Smooth muscle cell (in vitro differentiated cells): Measurements from ENCODE around the gene SNTN. TPM values are rescaled to one million over a fixed set of nuclear protein-coding genes. Genes with fewer than 3 reads are reported as not detected.

ENCODE experiments used
- DNase-seq: peaks from one replicate; lab custom pipeline; 2025; ENCODE audit not compliant: unreplicated experiment; lab: John Stamatoyannopoulos, UW
- H2AFZ ChIP-seq: fragments of 200-600 bp; sonication (generic); 2 replicates; pipeline ENCODE4 v1.6.0; 2016; ENCODE audit warnings: antibody characterized with exemption, low read depth, mild to moderate bottlenecking
- H3F3A ChIP-seq: fragments of 200-600 bp; sonication (generic); 2 replicates; pipeline ENCODE4 v1.6.0; 2017; ENCODE audit warnings: antibody characterized with exemption, low read depth
- H3K27ac ChIP-seq: fragments of 200-600 bp; sonication (generic); 2 replicates; pipeline ENCODE4 v1.5.1; 2016; ENCODE audit warnings: low read depth, mild to moderate bottlenecking
- H3K27me3 ChIP-seq: fragments of 200-600 bp; sonication (generic); 2 replicates; pipeline ENCODE4 v1.6.1; 2016; ENCODE audit warnings: low read depth, mild to moderate bottlenecking
- H3K36me3 ChIP-seq: fragments of 200-600 bp; sonication (generic); 2 replicates; pipeline ENCODE4 v1.5.1; 2016; ENCODE audit warnings: low read depth
- H3K4me1 ChIP-seq: fragments of 200-600 bp; sonication (generic); 2 replicates; pipeline ENCODE4 v1.5.1; 2016; ENCODE audit warnings: low read depth
- H3K4me2 ChIP-seq: fragments of 200-600 bp; sonication (generic); 2 replicates; pipeline ENCODE4 v1.6.0; 2016; ENCODE audit warnings: mild to moderate bottlenecking
- H3K4me3 ChIP-seq: fragments of 200-600 bp; sonication (generic); 2 replicates; pipeline ENCODE4 v1.5.1; 2016; ENCODE audit warnings: mild to moderate bottlenecking
- H3K79me2 ChIP-seq: fragments of 200-600 bp; sonication (generic); 2 replicates; pipeline ENCODE4 v1.6.0; 2016; ENCODE audit warnings: low read depth, mild to moderate bottlenecking
- H3K9ac ChIP-seq: fragments of 200-600 bp; sonication (generic); 2 replicates; pipeline ENCODE4 v1.6.0; 2016; ENCODE audit warnings: low read depth
- H3K9me3 ChIP-seq: fragments of 200-600 bp; sonication (generic); replicated peaks from 2 replicates; pipeline ENCODE4 v1.5.1; 2016; ENCODE audit warnings: low read depth
- H4K20me1 ChIP-seq: fragments of 200-600 bp; sonication (generic); 2 replicates; pipeline ENCODE4 v1.6.0; 2016; ENCODE audit warnings: low read depth
- CTCF ChIP-seq: fragments of 200-600 bp; sonication (generic); IDR thresholded peaks from 2 replicates; pipeline ENCODE4 v1.5.1; 2017; ENCODE audit warnings: borderline replicate concordance, mild to moderate bottlenecking, antibody characterized with exemption; ENCODE audit not compliant: insufficient read depth, poor library complexity, severe bottlenecking
- WGBS: methylation state at CpG from one replicate; pipeline ENCODE4 v1.1.7; 2016; ENCODE audit warnings: low lambda C conversion rate; 5-methylcytosine and 5-hydroxymethylcytosine counted together
- polyA plus RNA-seq: library from polyadenylated mRNA; unstranded; fragments of >200 nt; fragmentation: Nextera tagmentation; extraction: Ambion mirVana; gene quantifications from 2 replicates; pipeline ENCODE4 v1.2.1, GENCODE V29; 2016
- total RNA-seq: library from RNA; depleted of rRNA; stranded (reverse); fragments of >200 nt; gene quantifications from 2 replicates; pipeline ENCODE4 v1.2.3, GENCODE V29; 2014

SNTN gene
- total and polyA plus RNA-seq, 2 experiments from 2014 or later = not detected

GRCh38 chr3:63687278-63688225 is 35.1 kb downstream of the SNTN start:
- H3K4me3 ChIP-seq = no peak overlapping the region
- 90% methylated on average over 9 of the region's 9 CpGs for WGBS
- TF ChIP-seq CTCF = no peak
- no peak overlapping the region for H3K9ac ChIP-seq
- H3F3A ChIP-seq = no peaks in the 10 kb centered on the region
- no peaks in the 10 kb centered on the region for H3K27me3 ChIP-seq
- H3K4me1 ChIP-seq = peaks cover 13% of the 10 kb centered on the region
- no peaks in the 10 kb centered on the region for H3K79me2 ChIP-seq
- H2AFZ ChIP-seq = no peak overlapping the region
- no peaks in the 10 kb centered on the region for H3K9me3 ChIP-seq
- H3K27ac ChIP-seq = no peak overlapping the region
- H4K20me1 ChIP-seq = no peaks in the 10 kb centered on the region
- H3K4me2 ChIP-seq = no peak overlapping the region
- no peak for DNase-seq
- H3K36me3 ChIP-seq = no peaks in the 10 kb centered on the region

- Histone ChIP-seq H3F3A (no peaks in the 10 kb centered on the region), H3K27ac (no peak overlapping the region), H3K36me3 (no peaks in the 10 kb centered on the region), H4K20me1 (no peaks in the 10 kb centered on the region), H3K9ac (no peak overlapping the region), H3K79me2 (no peaks in the 10 kb centered on the region), H3K27me3 (no peaks in the 10 kb centered on the region), H3K4me3 (no peak overlapping the region), H3K9me3 (no peaks in the 10 kb centered on the region), H3K4me2 (no peak overlapping the region), H3K4me1 (peaks cover 13% of the 10 kb centered on the region), H2AFZ (no peak overlapping the region)
- no peak for TF ChIP-seq CTCF
- WGBS = 56% methylated on average over 1 of the region's 1 CpG
- DNase-seq = no peak
Measured at GRCh38 chr3:63689285-63689684, 36.8 kb downstream of the SNTN start.

GRCh38 chr3:63693351-63693750 is 40.9 kb downstream of the SNTN start:
- H3K4me2 ChIP-seq = no peak overlapping the region
- H3K4me3 ChIP-seq = no peak overlapping the region
- H3K27ac ChIP-seq = no peak overlapping the region
- peaks cover under 1% of the 10 kb centered on the region for H3K4me1 ChIP-seq
- H3K36me3 ChIP-seq = no peaks in the 10 kb centered on the region
- DNase-seq = no peak
- no peaks in the 10 kb centered on the region for H4K20me1 ChIP-seq
- no peak for TF ChIP-seq CTCF
- no peaks in the 10 kb centered on the region for H3K9me3 ChIP-seq
- no peak overlapping the region for H2AFZ ChIP-seq
- no peaks in the 10 kb centered on the region for H3K27me3 ChIP-seq
- H3K9ac ChIP-seq = no peak overlapping the region
- H3F3A ChIP-seq = no peaks in the 10 kb centered on the region
- H3K79me2 ChIP-seq = no peaks in the 10 kb centered on the region
